Upper lobe of left lung (tissue), 6 donors: Measurements from ENCODE around the gene TGFBR3. TPM values are rescaled to one million over a fixed set of nuclear protein-coding genes. Genes with fewer than 3 reads are reported as not detected.

Experiments used
- ATAC-seq, 2 donors: fragments of 200-7000 bp; cut with Tn5 transposase; one replicate each; pipeline ENCODE4 v1.9.1; 2022; ENCODE audit warnings: mild to moderate bottlenecking in 2 of 2, moderate library complexity in 2 of 2; ENCODE audit not compliant: low FRiP score in 2 of 2
- DNase-seq, 2 donors: peaks; one replicate each; pipeline ENCODE4 v3.0.0-alpha.2; 2019 to 2020
- H3K27ac ChIP-seq, 4 donors: fragments of 200-600 bp; sonication (generic); one replicate each; pipeline ENCODE4 v1.5.1; 2016 to 2019
- H3K27me3 ChIP-seq, 4 donors: fragments of 200-600 bp; sonication (generic); one replicate each; pipeline ENCODE4 v1.5.1; 2017 to 2019
- H3K36me3 ChIP-seq, 4 donors: fragments of 200-600 bp; sonication (generic); one replicate each; pipeline ENCODE4 v1.5.1; 2016 to 2019
- H3K4me1 ChIP-seq, 4 donors: fragments of 200-600 bp; sonication (generic); one replicate each; pipeline ENCODE4 v1.5.1; 2018 to 2019
- H3K4me3 ChIP-seq, 4 donors: fragments of 200-600 bp; sonication (generic); one replicate each; pipeline ENCODE4 v1.5.1; 2017 to 2019; ENCODE audit warnings: mild to moderate bottlenecking in 2 of 4, moderate library complexity in 1 of 4
- H3K9me3 ChIP-seq, 4 donors: fragments of 200-600 bp; sonication (generic); one replicate each; pipeline ENCODE4 v1.5.1; 2018 to 2019
- EP300 ChIP-seq, 4 donors: sonication (generic); formaldehyde crosslinking; IDR thresholded peaks; one replicate each; pipeline ENCODE4 v1.5.1; 2017; ENCODE audit warnings: antibody characterized with exemption in 4 of 4, control low read depth in 2 of 4
- POLR2A ChIP-seq, 4 donors: fragments of 450-650 bp; IDR thresholded peaks; one replicate each; pipeline ENCODE4 v1.5.1; 2016 to 2017; ENCODE audit warnings: antibody characterized with exemption in 4 of 4, mild to moderate bottlenecking in 2 of 4
- POLR2AphosphoS5 ChIP-seq, 2 donors: sonication (generic); formaldehyde crosslinking; IDR thresholded peaks; one replicate each; pipeline ENCODE4 v1.5.1; 2017; ENCODE audit warnings: antibody characterized with exemption in 2 of 2
- WGBS, 2 donors: methylation state at CpG; one replicate each; pipeline ENCODE4 v1.1.5; 2017 to 2018; 5-methylcytosine and 5-hydroxymethylcytosine counted together
- total RNA-seq, 6 donors: library from RNA; depleted of rRNA in 4 of 6; stranded (reverse); fragments of >200 nt in 4 of 6; gene quantifications; one replicate each; pipeline versions ENCODE4 v1.1.0 to v1.2.1, GENCODE V29; 2016 to 2021
- TF ChIP-seq, protein P1 (sequence below), 6 experiments: fragments of 450-650 bp in 4 of 6; fragments of 200-600 bp in 2 of 6; sonication (generic) in 2 of 6; IDR thresholded peaks; one replicate each; pipeline ENCODE4 v1.5.1; 2016 to 2019; ENCODE audit warnings: antibody characterized with exemption in 6 of 6
- donor health status: DM: no; HTN: no; CAD: no; lungs with moderate emphysema.
- donor health status: DM: no; HTN: yes; CAD: no; lungs with severe emphysema.

The TGFBR3 gene
- total RNA-seq, 6 donors from 2014 or later = 33.5 to 78.3 (median 57.1) TPM

GRCh38 chr1:91707114-91707889 lies 178.6 kb downstream of the TGFBR3 start:
- ATAC-seq = no peak
- WGBS, 2 donors = 93 to 95% methylated on average over 3 of the region's 3 CpGs
- no peak for DNase-seq
- TF ChIP-seq POLR2A (IDR thresholded peaks at IDR 0.05) = no peak
- TF ChIP-seq EP300 (IDR thresholded peaks at IDR 0.05) = no peak
- TF ChIP-seq, protein P1, sequence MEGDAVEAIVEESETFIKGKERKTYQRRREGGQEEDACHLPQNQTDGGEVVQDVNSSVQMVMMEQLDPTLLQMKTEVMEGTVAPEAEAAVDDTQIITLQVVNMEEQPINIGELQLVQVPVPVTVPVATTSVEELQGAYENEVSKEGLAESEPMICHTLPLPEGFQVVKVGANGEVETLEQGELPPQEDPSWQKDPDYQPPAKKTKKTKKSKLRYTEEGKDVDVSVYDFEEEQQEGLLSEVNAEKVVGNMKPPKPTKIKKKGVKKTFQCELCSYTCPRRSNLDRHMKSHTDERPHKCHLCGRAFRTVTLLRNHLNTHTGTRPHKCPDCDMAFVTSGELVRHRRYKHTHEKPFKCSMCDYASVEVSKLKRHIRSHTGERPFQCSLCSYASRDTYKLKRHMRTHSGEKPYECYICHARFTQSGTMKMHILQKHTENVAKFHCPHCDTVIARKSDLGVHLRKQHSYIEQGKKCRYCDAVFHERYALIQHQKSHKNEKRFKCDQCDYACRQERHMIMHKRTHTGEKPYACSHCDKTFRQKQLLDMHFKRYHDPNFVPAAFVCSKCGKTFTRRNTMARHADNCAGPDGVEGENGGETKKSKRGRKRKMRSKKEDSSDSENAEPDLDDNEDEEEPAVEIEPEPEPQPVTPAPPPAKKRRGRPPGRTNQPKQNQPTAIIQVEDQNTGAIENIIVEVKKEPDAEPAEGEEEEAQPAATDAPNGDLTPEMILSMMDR (IDR thresholded peaks at IDR 0.05) = no peak
- TF ChIP-seq POLR2AphosphoS5 (IDR thresholded peaks at IDR 0.05) = no peak
- no peak overlapping the region for H3K27ac ChIP-seq
- H3K36me3 ChIP-seq = peaks cover 0 to 59% (median 17%) of the 10 kb centered on the region in 4 donors
- no peaks in the 10 kb centered on the region for H3K27me3 ChIP-seq
- H3K4me1 ChIP-seq = peaks cover 0 to 12% (median 5%) of the 10 kb centered on the region in 4 donors
- no peaks in the 10 kb centered on the region for H3K9me3 ChIP-seq
- H3K4me3 ChIP-seq = no peak overlapping the region

GRCh38 chr1:91706140-91706957 lies 179.6 kb downstream of the TGFBR3 start:
- Histone ChIP-seq H3K27ac (no peak overlapping the region), H3K36me3 (peaks cover 0 to 50% (median 13%) of the 10 kb centered on the region in 4 donors), H3K27me3 (no peaks in the 10 kb centered on the region), H3K4me1 (peaks cover 0 to 10% (median 1%) of the 10 kb centered on the region in 4 donors), H3K4me3 (no peak overlapping the region), H3K9me3 (no peaks in the 10 kb centered on the region)
- 58 to 93% methylated on average over 5 of the region's 5 CpGs for WGBS, 2 donors
- DNase-seq (no peak), ATAC-seq (no peak)
- no peak for TF ChIP-seq POLR2AphosphoS5 (IDR thresholded peaks at IDR 0.05)

DNA sequence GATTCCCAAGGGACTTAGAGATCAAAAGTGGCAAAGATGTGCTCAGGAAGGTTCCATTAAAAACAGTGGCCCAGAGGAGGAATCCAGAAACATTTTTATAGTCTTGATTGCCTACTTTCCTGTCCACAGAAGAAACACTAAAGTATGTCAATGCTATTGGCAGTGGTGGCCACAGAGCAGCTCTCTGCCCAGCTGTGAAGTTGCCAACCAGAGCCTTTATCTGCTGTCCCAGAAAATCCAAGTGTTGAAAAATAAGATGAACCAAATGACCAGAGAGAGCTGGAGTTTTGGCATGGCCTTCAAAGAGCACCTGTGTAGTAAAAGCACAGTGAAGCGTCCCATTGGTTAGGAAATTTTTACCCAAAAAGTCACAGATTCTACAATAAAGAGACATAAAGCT lies 181.2 kb downstream of the TGFBR3 start:
- Histone ChIP-seq H3K9me3 (no peaks in the 10 kb centered on the region), H3K27me3 (no peaks in the 10 kb centered on the region), H3K27ac (no peak overlapping the region), H3K36me3 (peaks cover 0 to 42% (median 10%) of the 10 kb centered on the region in 4 donors), H3K4me3 (no peak overlapping the region), H3K4me1 (peaks cover 0 to 6% (median 2%) of the 10 kb centered on the region in 4 donors)
- 100% methylated on average over 1 of the region's 1 CpG for WGBS, 2 donors
- ATAC-seq = no peak
- TF ChIP-seq POLR2AphosphoS5 (IDR thresholded peaks at IDR 0.05) (no peak), EP300 (IDR thresholded peaks at IDR 0.05) (no peak), POLR2A (IDR thresholded peaks at IDR 0.05) (no peak)
- TF ChIP-seq, protein P1 (IDR thresholded peaks at IDR 0.05) = no peak
- DNase-seq = no peak

DNA sequence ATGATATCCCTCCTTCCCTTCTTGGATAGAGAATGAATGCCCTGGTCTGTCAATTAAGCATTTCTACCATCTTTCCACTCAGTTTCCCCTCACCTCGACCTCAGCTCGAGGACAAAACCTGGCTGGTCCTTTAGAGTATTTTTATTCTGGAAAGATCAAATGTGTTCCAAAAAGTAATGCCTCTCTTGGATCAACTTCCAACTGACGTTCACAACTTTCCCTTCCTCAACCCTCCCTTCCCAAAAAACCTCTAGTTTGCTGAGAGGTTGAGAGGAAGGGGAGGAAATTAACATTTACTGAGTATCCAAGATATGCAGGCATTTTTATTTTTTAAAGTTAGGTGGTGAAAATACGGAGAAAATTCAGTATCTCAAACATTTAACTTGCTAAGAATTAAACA lies 182.9 kb downstream of the TGFBR3 start:
- Histone ChIP-seq H3K36me3 (peaks cover 0 to 32% (median 8%) of the 10 kb centered on the region in 4 donors), H3K9me3 (no peaks in the 10 kb centered on the region), H3K27ac (no peak overlapping the region), H3K4me3 (no peak overlapping the region), H3K4me1 (peaks cover under 1 to 12% (median 6%) of the 10 kb centered on the region in 4 donors), H3K27me3 (no peaks in the 10 kb centered on the region)
- WGBS, 2 donors = 42 to 92% methylated on average over 4 of the region's 4 CpGs
- ATAC-seq (no peak), DNase-seq (no peak)
- TF ChIP-seq, protein P1 (IDR thresholded peaks at IDR 0.05) = no peak
- no peak for TF ChIP-seq POLR2A (IDR thresholded peaks at IDR 0.05)
- TF ChIP-seq POLR2AphosphoS5 (IDR thresholded peaks at IDR 0.05) = no peak
- no peak for TF ChIP-seq EP300 (IDR thresholded peaks at IDR 0.05)

DNA sequence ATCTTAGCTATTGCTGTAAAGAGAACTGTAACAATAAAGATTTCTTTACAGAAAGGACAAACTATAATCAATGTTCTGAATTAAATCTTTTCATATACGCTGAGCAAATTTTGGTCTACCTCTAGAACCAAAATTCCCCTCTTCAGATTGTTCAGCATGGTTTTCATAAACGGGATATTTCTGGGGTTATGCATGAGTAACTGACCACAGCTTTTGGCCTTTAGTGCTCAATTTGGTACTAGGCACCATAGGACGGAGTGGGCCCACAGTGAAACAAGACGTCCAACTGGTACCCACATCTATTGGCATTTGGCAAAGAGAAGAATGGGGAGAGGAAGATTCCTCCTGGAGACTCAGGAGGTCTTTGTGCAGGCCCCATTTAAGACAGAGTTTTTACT lies 184.5 kb downstream of the TGFBR3 start:
- Histone ChIP-seq H3K27me3 (no peaks in the 10 kb centered on the region), H3K9me3 (no peaks in the 10 kb centered on the region), H3K4me1 (peaks cover 16 to 23% (median 21%) of the 10 kb centered on the region in 4 donors), H3K27ac (peak overlapping the region in 2 of 4 donors; percentile 2 to 46), H3K4me3 (no peak overlapping the region), H3K36me3 (peaks cover 0 to 16% (median 0%) of the 10 kb centered on the region in 4 donors)
- DNase-seq (no peak), ATAC-seq (no peak)
- WGBS, 2 donors = 71 to 74% methylated on average over 4 of the region's 4 CpGs
- TF ChIP-seq EP300 (IDR thresholded peaks at IDR 0.05) (no peak), POLR2AphosphoS5 (IDR thresholded peaks at IDR 0.05) (no peak), POLR2A (IDR thresholded peaks at IDR 0.05) (no peak)
- TF ChIP-seq, protein P1 (IDR thresholded peaks at IDR 0.05) = no peak
